ENCODE measurements around the gene KLK12.

KLK12 gene, protein sequence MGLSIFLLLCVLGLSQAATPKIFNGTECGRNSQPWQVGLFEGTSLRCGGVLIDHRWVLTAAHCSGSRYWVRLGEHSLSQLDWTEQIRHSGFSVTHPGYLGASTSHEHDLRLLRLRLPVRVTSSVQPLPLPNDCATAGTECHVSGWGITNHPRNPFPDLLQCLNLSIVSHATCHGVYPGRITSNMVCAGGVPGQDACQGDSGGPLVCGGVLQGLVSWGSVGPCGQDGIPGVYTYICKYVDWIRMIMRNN

DNA sequence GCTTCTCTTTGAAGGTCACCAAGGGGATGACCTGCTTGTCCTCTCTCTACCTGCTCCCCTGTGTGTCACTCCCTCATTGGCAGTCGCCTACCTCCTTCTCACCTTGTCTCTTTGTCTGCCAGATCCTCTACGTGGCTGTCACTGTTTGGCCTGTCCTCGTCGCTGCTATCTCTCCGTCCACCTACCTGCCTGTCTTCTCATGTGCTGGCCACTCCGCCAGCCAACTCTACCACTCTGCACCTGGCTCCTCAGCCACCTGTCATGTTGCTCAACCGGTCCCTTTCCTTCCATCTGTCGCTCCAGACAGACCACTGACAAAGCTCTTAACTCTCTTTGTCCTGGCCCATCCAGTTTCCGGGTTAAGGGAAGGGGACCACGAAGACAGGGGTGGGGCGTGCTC lies at the start of gene KLK12:
Gene KLK12, minus strand, starts transcription at position 299 of the 400 bp plus-strand sequence. CDS start 381 bp downstream, outside the sequence.
- DNase-seq, result no peak

DNA sequence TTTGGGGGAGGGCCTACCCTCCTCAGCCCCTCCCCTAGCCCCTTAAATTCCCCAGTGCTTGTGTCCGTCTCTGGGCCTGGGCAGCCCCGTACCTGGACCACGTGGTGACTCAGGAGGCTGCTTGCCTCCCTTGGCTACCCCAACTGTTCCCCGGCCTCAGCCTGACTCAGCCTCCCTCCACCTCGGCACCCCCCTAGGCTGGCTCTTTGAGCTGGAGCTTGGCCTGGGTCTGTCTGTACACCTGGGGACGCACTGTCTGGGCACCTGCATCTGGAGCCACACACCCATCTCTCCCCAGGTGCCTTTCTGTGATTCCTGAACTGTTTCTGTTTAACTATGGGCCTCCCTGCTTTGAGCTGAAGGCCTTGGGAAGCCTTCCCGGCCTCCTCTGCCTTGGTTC lies 49.7 kb upstream of the KLK12 start:
- no peak for DNase-seq

DNA sequence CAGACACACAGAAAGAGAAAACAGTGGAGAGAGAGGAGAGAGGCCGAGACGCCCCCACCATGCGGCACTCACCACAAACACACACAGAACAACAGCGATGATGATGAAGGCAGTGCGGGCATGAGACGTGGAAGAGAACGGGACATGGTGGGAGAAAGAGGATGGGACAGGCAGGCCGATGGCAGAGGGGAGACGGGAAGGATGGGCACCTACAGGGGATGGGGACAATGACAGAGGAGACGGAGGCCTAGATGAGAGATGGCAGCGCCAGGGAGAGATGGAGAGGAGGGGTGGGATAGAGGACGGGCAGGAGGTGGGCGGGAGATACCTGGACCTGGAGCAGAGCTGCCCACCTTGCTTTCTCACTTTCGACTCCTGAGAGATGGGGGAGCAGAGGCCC lies 49.0 kb upstream of the KLK12 start:
- DNase-seq, result no peak

DNA sequence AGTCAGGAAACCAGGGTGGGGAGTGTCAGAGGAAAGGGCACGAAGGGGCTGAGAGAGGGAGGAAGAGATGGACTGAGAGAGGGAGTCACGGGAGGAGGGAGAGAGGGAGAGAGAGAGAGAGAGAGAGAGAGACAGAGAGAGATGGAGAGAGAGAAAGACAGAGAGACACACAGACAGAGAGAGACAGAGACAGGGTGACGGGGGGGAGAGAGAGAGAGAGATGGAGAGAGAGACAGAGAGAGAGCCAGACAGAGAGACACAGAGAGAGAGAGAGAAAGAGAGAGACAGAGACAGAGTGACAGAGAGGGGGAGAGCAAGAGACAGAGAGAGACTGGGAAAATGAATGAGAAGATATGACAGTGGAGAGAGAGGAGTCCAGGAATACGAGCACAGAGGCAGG lies 48.4 kb upstream of the KLK12 start:
- no peak for DNase-seq

DNA sequence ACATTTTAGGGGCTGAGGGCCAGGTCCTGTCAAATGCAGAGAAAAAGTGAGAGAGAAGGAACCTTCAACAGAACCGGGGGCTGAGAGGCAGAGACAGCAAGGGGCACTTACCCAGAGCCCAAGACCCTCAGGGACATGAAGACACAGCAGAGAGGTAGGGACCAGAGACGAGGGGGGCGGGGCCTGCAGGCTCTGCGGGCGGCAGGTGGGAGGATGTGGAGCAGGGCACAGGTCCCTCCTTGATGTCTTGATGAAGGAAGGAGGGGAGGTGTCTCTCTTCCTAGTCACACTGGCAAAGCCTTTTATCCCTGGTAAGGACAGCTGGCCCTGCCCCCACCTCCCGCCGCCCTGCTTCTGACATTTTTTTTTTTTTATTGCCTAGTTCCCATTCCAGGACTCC lies 47.8 kb upstream of the KLK12 start, which contains the start of gene KLK14:
Gene KLK14, minus strand, starts transcription at position 277 of the 400 bp plus-strand sequence. Its CDS starts 273 bp downstream, at position 4.
- DNase-seq, result no peak

DNA sequence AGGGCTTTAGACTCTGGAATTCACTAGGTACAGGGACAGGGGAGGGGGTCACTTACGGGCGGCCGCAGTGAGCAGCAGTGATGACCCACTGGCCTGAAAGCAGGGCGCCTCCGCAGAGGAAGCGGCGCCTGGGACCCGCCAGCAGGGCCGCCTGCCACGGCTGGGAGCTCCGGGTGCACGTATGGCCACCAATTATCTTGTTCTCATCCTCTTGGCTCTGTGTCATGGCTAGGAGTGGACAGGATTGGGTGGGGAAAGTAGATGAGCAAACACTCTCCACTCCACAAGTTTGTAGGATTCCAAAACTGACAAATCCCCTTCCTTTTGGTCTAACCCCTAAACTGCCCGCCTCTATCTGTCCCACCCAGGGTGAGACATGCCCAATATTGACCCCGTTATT lies 46.7 kb upstream of the KLK12 start:
- DNase-seq, result no peak

DNA sequence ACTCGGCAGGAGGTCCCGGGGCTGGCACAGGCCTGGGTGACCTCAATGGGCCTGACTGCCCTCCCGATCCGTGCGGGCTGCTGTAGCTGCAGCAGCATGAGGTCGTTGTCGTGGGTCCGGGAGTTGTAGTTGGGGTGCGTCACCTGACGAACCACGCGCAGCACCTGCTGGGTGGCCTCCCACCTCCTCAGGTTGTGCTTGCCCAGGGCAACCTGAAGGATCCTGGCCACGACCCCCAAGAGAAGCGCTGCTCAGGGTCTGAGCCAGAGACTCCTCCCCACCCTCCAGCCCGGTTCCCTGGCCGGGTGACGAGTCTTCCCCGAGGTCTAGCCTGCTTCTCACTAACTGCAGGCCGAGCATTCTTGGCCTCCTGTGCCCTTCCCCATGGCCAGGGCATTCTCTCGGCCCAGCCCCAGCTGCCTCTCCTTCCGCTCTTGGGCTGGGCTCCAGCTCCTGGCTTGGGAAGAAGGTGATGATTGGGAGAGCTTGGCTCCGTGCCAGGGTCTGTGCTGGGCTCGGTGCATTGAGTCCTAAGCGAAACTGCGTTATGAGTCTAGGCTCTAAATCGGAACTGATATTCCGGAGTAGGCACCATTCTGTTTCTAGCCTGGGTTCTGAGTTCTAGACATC lies 44.8 kb upstream of the KLK12 start:
- no peak for DNase-seq

DNA sequence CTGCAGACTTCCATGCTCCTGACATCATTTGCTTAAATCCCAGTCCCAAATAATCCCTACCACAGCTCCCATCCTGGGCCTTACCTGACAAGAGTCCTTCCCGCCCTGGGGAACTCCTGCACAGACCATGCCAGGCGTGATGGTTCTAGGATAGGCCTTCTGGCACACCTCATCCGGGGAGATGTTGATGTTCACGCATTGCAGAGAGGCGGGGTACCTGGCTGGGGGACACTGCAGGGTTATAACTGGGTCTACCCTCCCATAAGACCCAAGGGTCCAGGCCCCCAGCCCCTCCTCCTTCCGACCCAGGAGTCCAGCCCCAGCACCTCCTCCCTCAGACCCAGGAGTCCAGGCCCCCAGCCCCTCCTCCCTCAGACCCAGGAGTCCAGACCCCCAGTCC lies 43.9 kb upstream of the KLK12 start:
- DNase-seq, result no peak

DNA sequence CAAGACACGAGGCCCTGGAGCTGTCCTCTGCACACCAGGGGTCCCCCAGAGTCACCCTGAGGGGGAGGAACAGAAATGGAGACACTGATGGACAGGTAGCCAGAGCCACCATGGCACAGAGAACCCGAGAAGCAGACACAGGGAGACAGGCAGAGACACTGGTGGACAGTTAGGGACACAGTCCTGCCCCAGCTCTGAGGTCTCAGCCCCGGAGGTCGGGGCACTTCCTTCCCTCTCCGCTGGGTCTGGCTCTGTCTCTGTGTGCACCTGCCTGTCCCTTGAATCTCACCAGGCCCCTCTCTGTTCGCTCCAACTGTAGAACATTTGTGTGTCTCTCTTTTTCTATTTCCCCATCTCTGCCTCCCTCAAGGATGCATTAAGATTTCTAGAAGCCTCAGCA lies 43.3 kb upstream of the KLK12 start:
- no peak for DNase-seq

DNA sequence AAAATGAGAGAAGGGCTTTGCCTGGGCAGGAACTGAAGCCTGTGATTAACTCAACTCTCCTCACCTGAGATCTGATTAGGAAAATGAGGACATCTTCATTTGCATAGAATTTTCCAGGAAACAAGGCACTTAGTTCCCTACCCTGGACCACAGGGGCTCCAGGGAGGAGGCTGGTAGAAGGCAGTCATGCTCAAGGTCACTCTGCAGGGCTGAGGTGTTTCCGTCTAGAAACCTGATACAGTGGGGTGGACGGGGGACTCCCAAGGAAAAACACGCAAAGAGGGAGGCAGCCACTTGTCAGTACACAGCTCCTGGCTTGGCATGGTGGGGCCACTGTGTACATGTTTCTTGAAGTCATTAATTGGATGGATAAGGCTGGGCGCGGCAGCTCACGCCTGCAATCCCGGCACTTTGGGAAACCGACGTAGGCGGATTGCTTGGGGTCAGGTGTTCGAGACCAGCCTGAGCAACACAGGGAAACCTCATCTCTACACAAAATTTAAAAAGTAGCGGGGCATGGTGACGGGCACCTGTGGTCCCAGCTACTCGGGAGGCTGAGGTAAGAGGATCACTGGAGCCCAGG lies 41.9 kb upstream of the KLK12 start:
- no peak for DNase-seq

DNA sequence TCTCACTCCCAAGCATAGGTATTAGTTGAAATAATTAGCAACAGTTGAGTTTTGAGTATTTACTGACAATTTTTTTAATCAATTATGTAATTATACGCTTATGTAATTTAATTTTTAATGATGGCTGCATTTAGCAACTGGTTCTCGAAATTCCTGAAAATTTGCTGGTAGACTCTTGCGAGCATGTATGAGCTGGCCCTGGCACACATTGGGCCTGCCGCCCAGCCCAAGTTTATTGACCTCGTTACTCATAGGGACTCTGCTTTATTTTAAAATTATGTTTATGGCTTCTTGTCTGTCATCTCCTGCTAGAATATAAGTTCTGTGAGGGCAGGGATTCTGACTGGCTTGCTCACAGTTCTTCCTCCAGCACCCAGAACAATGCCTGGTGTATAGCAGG lies 41.2 kb upstream of the KLK12 start:
- DNase-seq, result no peak

DNA sequence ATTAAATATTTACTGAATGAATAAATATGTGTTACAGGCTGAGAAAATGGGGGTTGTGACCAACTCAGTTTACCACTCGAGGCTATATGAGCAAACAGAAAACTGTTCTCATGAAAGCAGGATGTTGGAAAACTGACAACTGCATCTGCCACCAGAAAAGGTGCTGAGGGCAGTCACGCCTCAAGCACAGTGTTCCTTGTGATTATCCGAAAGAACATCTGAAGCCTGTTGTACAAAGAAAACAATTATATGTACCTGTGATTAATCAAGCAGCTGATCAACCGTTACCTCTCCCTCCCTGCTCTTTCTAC lies 36.2 kb upstream of the KLK12 start:
- no peak for DNase-seq

DNA sequence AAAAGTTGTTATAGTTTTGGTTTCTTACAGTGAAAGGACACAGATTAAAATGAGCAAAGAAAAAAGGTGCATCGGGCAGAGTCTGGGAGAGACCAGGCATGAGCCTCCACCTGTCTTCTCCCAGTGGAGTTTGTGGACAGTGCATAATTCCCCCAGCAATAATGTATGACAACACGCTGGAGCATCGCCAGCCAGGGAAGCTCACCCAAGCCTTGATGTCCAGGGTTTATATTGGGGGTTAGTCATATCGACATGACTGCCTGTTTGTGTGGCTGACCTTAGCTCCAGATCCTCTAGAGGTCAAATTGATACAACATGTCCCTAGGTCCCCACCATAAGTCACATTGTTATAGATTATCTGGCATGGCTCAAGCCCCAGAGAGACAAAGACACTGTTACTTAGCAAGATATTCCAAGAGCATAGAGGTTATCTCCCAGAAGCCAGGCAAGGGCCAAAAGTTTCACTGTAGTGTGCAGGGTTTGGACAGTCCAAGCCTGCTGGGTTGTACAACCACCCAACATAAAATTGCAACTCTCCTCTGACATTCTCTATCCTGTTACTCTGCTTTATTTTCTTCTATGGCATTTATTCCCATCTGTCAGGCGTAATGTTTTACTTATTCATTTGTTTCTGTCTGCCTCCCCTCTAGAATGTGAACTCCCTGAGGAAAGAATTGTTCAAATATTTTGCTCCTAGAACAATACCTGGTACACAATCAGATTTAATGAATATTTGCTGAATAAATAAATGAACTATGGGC lies 35.7 kb upstream of the KLK12 start:
- DNase-seq, result no peak

DNA sequence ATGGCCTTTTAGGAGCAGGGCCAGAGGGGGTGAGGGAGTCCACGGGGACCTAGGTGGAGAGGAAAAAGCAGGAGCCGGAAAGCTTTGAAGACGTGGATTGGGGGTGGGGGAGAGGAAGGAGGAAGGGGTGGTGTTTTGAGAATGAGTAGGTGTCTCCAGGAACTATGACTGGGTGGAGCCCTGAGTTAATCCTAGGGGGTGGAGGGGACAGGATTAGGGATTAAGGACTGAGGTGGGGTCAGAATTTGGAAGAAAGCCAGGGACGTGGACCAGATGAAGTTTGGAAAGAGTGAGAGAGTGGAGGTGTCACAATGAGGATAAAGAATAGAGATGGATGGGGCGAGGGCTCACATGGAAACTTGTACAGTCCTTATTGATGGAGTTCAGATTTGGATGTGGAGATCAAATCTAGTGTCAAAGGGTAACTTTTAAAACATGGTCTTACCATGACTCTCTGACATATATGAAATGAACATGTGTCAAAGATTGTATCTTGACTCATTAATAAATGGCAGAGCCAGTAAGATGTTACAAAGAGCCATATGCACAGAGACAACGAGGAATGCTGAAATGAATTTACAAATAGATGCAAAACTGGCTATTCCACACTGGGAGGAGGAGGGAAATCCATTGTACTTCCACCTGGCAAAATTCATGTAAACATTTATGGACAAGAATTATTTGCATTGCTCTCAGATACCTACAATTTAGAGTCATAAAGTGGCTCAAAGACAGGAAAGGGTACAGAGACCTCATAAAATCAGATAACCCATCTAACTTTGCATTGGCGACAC lies 31.8 kb upstream of the KLK12 start:
- DNase-seq, result no peak

DNA sequence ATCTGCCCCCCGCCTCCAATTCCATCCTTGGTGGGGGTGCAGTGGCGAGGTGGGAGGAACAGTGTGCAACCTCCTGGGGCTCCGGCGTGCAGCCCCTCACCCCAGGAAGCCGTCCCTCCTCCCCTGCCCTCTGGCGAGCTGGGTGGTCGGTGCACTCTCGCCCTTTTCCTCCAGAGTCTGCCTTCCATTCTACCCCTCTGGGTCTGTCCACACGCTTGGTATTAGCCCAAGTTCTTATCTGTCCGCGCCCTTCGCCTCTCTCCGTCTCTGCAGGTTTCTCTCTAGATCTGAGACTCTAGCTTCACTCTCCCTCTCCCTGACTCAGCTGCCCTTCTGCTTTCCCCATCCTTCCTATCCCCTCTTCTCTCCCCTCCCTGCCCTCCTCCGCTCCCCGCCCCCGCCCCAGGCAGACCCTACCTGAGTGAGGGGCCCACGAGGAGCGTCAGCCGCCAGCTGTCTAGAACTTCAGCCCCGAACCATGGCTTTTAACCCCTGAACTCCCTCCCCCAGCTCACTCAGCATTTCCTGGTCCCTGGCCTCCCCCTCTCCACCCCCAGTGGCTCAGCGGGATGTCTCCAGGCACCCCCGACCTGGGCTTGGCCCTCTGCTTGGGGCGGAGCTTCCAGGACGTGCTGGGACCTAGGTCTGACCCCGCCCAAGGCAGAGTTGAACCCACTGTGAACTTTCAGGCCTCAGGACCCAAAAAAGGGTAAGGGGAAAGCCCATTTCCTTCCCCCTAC lies 30.6 kb upstream of the KLK12 start:
- no peak for DNase-seq

DNA sequence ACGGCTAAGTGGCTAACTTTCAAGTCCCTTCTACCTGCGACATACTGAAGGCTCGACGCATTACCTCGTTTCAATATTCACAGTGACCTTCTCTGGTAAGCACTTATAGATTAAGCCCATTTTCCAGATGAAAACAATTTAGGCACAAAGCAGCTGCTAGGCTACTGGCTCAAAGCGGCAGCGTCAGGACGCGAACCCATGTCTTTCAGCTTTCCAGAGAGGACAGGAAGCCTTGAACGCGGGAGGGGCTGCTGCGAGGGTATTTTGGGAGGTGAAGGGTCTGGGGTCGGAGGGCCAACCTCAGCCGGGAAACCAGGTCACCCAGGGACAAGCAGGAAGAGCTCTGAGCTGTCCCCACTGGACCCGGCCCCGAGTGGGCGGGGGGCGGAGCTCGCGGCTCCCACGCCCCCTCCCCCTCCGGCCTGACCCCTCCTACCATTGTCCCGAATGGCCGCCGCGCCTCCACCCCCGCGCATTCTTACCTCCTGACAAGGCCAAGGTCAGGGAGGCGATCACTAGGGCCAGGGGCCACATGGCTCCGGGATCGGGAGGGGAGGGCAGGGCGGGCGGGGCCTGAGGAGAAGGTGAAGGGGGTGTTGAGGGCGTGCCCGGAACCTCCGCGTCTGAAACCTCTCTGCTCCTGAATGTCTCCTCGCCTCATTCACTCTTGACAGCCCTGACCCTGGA lies 29.9 kb upstream of the KLK12 start, which contains the start of gene KLK13:
Gene KLK13, minus strand, starts transcription at position 559 of the 687 bp plus-strand sequence. Its CDS starts 25 bp downstream, at position 534.
- no peak for DNase-seq

DNA sequence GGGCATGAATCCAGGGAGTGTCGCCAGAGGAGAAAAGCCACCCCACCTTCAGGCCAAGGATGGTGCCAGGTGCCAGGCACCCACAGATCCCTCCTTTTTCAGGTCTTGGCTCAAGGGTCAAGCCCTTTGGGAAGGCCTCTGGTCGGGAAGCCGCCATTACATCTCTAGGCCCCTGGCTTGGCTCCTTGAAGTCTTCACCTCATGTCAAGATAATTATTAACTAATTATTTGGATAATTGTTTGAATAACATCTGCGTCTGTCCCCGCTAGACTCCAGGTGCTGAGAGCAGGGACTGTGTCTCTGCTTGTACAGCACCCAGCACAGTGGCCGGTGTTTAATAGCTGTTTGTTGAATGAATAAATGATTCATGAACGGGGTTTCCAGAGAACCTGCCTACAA lies 28.9 kb upstream of the KLK12 start:
- DNase-seq, result no peak

DNA sequence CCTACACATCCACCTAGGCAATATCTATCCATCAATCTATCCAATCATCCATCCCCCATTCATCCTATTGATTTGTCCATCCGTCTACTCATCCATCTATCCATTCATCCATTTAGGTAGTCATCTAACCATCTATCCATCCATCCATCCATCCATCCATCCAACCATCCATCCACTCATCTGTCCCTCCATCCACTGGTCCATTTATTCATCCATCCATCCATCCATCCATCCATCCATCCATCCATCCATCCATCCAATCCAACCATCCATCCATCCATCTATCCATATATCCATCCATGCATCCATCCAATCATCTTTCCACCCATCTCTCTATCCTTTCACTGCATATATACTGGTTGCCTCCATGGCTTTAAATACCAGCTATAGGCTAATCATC lies 26.2 kb upstream of the KLK12 start:
- DNase-seq, result no peak

DNA sequence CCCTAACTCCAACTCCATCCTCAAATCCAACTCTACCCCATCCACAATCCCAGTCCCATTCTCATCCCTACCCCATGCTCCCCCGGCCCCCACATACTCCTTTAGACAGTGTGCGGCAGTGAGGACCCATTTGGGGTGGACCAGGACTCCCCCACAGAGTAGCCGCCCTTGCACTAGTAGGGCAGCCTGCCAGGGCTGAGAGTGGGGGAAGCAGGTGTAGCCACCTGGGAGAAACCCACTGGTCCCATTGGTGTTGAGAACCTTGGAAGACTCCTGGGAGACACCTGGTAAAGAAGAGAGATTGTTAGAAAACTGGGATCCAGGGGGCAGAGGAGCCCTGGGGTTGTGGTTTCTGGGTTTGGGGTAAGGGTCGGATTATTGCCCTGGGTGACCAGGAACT lies 25.5 kb upstream of the KLK12 start:
- no peak for DNase-seq

DNA sequence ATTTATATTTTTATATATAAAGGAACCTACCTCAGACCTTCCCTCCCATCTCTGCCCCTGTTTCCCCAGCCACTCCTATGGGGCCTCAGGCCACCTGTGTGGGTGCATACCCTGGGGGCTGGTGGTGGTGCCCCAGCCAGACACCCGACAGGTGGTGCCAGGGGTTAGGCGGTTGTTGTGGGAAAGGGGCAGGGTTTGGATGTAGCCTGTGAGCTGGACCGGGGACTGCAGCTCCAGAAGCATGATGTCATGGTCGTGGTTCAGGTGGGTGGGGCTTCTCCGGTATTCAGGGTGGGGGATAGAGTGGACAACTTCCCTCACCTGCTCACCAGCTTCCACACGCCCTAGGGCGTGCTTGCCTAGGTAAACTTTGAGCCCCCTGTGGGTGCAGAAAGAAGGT lies 24.9 kb upstream of the KLK12 start:
- no peak for DNase-seq

DNA sequence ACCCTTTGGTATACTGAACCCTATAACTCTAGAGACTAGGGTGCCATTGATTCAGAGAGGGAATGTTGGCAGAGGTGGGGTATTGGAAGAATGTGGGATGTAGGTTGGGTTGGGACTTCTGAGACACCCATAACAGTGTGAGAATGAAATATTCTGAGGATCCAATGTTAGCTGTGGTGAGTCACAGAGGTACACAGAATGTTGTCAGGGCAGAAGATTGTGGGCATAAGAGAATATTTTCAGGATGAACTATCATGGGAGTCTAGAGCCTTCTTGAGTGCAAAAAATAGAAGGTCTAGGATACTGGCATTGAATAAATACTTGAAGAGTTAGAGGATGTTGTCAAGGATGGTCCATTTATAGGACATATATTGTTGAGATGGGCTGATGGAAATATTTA lies 21.1 kb upstream of the KLK12 start:
- no peak for DNase-seq

DNA sequence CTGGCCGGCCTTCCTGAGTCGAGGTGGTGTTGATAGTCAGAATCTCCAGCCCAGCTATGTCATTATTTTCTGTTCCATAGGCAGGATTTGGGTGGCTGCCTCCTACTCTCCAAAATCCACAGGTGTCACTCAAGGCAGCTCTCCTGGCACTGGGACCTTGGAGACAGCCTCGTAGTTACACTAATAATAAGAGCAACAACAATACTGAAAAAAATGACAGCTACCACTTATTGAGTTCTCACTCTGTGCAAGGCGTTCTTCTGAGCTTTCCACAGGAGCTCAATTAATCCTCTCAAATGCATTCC lies 12.2 kb upstream of the KLK12 start:
- DNase-seq, result no peak
